Mucosa of descending colon (tissue), 3 donors: ENCODE measurements around the gene VAMP2. TPM values are rescaled to one million over a fixed set of nuclear protein-coding genes. Genes with fewer than 3 reads are reported as not detected.

Experiments
- ATAC-seq: fragments of 200-7000 bp; cut with Tn5 transposase; one replicate; pipeline ENCODE4 v1.9.1; 2020; ENCODE audit warnings: mild to moderate bottlenecking, moderate library complexity
- DNase-seq, 3 donors: peaks; one replicate each; pipeline ENCODE4 v3.0.0-alpha.2; 2020
- H3K36me3 ChIP-seq: fragments of 200-600 bp; one replicate; pipeline ENCODE4 v1.8.0; 2021; ENCODE audit warnings: low read depth, mild to moderate bottlenecking
- H3K4me1 ChIP-seq: fragments of 200-600 bp; one replicate; pipeline ENCODE4 v1.8.0; 2021; ENCODE audit warnings: low read depth, mild to moderate bottlenecking
- H3K4me3 ChIP-seq: fragments of 200-600 bp; one replicate; pipeline ENCODE4 v1.8.0; 2021; ENCODE audit warnings: mild to moderate bottlenecking
- H3K9me3 ChIP-seq: fragments of 200-600 bp; one replicate; pipeline ENCODE4 v1.8.0; 2021; ENCODE audit warnings: mild to moderate bottlenecking
- CTCF ChIP-seq: fragments of 200-600 bp; IDR thresholded peaks from one replicate; pipeline ENCODE4 v1.8.0; 2022; ENCODE audit warnings: antibody characterized with exemption, mild to moderate bottlenecking
- intact Hi-C, 2 donors: fragments of 100-400 bp; cut with DNase I in 1 of 2; cut with micrococcal nuclease in 1 of 2; formaldehyde crosslinking; loops; one replicate each; pipeline versions ENCODE4 v1.11.0 to v1.11.1; 2022; cut with DNase I, micrococcal nuclease
- total RNA-seq, 3 donors: library from RNA; stranded (reverse); fragmentation: NEBNext Ultra II Directional in 2 of 3; extraction: Animal tissue kit (Norgen Biotek cat#: 25700) in 2 of 3; gene quantifications; one replicate each; pipeline versions ENCODE4 v1.2.1 to v1.2.4, GENCODE V29; 2021 to 2023
- donor health status: DM: no; HTN: no; CAD: no; lungs with moderate emphysema.
- donor health status: DM: no; HTN: no; CAD: no.
- donor health status: DM: no; HTN: yes; CAD: no.

VAMP2 gene
- total RNA-seq, 3 donors from 2014 or later = 56.4 to 77.2 (median 62.8) TPM

GRCh38 chr17:8131844-8132441 is 30.8 kb downstream of the VAMP2 start:
- no peak for ATAC-seq
- TF ChIP-seq CTCF = no peak
- no peak overlapping the region for H3K4me3 ChIP-seq
- no peak for DNase-seq
- H3K9me3 ChIP-seq = no peaks in the 10 kb centered on the region
- H3K4me1 ChIP-seq = peaks cover 6% of the 10 kb centered on the region
- intact Hi-C loops = no loop called here
- no peaks in the 10 kb centered on the region for H3K36me3 ChIP-seq

GRCh38 chr17:8128125-8128784 is 34.5 kb downstream of the VAMP2 start:
- ATAC-seq (no peak), DNase-seq (peak in 1 of 3 donors; percentile 3)
- Histone ChIP-seq H3K36me3 (no peaks in the 10 kb centered on the region), H3K4me3 (no peak overlapping the region), H3K4me1 (peaks cover 37% of the 10 kb centered on the region), H3K9me3 (no peaks in the 10 kb centered on the region)
- intact Hi-C loops = no loop called here
- TF ChIP-seq CTCF = no peak

GRCh38 chr17:8126491-8127066 is 36.2 kb downstream of the VAMP2 start:
- peak overlapping the region; percentile 7 for H3K4me3 ChIP-seq
- DNase-seq (peak; percentile 59 to 71 (median 64)), ATAC-seq (peak; percentile 54)
- intact Hi-C loops = no loop called here
- TF ChIP-seq CTCF = no peak
- no peaks in the 10 kb centered on the region for H3K9me3 ChIP-seq
- no peaks in the 10 kb centered on the region for H3K36me3 ChIP-seq
- peaks cover 49% of the 10 kb centered on the region for H3K4me1 ChIP-seq

DNA sequence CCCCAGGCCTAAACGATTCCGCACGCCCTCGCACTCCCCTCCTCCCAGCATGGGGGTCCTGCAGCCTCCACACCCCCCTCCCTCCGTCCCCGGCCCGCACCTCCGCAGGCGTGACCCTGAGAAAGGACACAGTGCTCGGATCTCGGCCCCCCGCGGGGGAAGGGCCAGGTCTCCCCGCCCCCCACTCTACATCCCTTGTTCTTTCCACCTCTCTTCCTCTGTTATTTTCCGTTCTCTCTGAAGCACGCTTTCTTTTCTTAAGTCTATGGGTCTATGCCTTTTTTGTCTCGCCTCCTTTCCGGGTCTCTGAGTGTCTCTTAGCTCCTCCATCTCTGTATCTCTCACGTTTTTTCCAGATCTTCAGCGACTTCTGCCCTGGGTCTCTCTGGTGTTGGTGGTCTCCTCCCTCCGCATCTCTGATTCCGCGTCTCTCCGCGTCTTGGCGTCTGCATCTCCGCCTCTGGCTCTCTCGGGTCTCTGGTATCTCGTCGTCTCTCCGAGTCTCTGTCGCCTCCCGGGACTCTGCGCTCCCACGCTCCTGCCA is 36.7 kb downstream of the VAMP2 start:
- ATAC-seq (no peak), DNase-seq (peak; percentile 42 to 68 (median 63))
- no peaks in the 10 kb centered on the region for H3K9me3 ChIP-seq
- H3K36me3 ChIP-seq = no peaks in the 10 kb centered on the region
- peaks cover 54% of the 10 kb centered on the region for H3K4me1 ChIP-seq
- TF ChIP-seq CTCF = no peak
- intact Hi-C loops = no loop called here
- peak overlapping the region; percentile 7 for H3K4me3 ChIP-seq

DNA sequence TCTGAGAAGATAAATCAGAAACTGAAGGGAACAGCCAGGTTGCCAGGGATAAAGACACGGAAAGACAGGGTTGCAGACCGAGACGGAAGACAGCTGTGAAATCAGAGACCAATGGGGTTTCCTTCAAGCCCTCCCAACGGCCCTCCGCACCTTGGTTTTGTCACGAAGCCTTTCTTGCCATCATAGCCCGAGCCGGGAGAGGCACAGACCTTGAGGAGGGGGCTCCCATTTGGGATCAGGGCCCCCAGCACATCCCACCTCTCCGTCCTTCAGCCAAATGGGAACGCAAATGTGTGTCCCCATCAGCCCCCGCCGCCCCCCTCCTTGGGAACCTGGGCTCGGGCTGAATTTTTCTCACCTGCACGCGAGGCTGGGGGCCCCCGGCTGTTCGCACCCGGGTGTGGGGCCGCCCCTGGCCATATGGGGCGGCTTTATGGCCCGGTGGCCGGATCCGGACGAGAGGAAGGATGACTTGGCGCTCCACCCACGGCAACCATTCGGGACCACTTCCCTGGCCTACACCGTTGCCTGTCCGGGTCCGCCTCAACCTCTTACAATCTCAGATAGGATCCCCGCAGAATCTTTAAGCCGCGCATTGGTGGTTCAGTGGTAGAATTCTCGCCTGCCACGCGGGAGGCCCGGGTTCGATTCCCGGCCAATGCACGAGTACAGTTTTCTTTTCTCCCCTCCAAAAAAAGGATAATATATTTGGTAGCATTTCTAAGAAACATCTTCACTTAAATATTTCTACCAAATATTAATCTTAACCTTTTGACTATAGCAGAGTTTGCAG is 37.4 kb downstream of the VAMP2 start:
- peaks cover 61% of the 10 kb centered on the region for H3K4me1 ChIP-seq
- intact Hi-C loops = no loop called here

More for the DNA sequence above, 37.4 kb downstream of the VAMP2 start:
- Histone ChIP-seq H3K4me3 (no peak overlapping the region), H3K36me3 (no peaks in the 10 kb centered on the region), H3K9me3 (no peaks in the 10 kb centered on the region)
- DNase-seq (peak; percentile 80 to 87 (median 86)), ATAC-seq (peak; percentile 39)
- TF ChIP-seq CTCF = no peak
